ENCODE measurements around the gene PRKACA.
A peak's percentile ranks its signal among the peaks of the same experiment; 100 is the strongest.

- TF ChIP-seq CTCF (IDR thresholded peaks at IDR 0.05) (peak in 2 of 3 donors; percentile 24 to 47), EP300 (IDR thresholded peaks at IDR 0.05) (no peak)
These were observed 26.3 kb downstream of the PRKACA start for GRCh38 chr19:14091081-14091812.
